D341Med (cell line): ENCODE measurements around the gene PPP3R1.
A peak's percentile ranks its signal among the peaks of the same experiment; 100 is the strongest.

ENCODE experiments used
- DNase-seq: peaks from one replicate; pipeline ENCODE4 v3.0.0; 2012; ENCODE audit warnings: low spot score

PPP3R1 gene

GRCh38 chr2:68252400-68253218 lies at the start of gene PPP3R1:
TSS of gene PPP3R1 (minus strand) at chr2:68252532. CDS start at chr2:68252127, 405 bp downstream.
- DNase-seq, result peak; percentile 95

- no peak for DNase-seq
Measured at GRCh38 chr2:68295516-68295915, 43.2 kb upstream of the PPP3R1 start.

- no peak for DNase-seq
Measured at GRCh38 chr2:68294913-68295312, 42.6 kb upstream of the PPP3R1 start.

GRCh38 chr2:68294187-68294586 lies 41.9 kb upstream of the PPP3R1 start:
- no peak for DNase-seq

GRCh38 chr2:68293755-68294154 lies 41.4 kb upstream of the PPP3R1 start:
- DNase-seq, result no peak

GRCh38 chr2:68293024-68293423 lies 40.7 kb upstream of the PPP3R1 start:
- DNase-seq, result no peak

- DNase-seq, result peak; percentile 49
Measured at GRCh38 chr2:68292108-68292710, 39.9 kb upstream of the PPP3R1 start.

- DNase-seq, result no peak
Measured at GRCh38 chr2:68291314-68291713, 39.0 kb upstream of the PPP3R1 start.

GRCh38 chr2:68290901-68291300 lies 38.6 kb upstream of the PPP3R1 start:
- no peak for DNase-seq

- no peak for DNase-seq
Measured at GRCh38 chr2:68287580-68288441, 35.5 kb upstream of the PPP3R1 start.

- DNase-seq, result peak; percentile 72
Measured at GRCh38 chr2:68284896-68285295, 32.6 kb upstream of the PPP3R1 start.

- no peak for DNase-seq
Measured at GRCh38 chr2:68283419-68283812, 31.1 kb upstream of the PPP3R1 start.

- DNase-seq, result peak; percentile 56
Measured at GRCh38 chr2:68282811-68283418, 30.6 kb upstream of the PPP3R1 start.

- no peak for DNase-seq
Measured at GRCh38 chr2:68280796-68281195, 28.5 kb upstream of the PPP3R1 start.

- no peak for DNase-seq
Measured at GRCh38 chr2:68280348-68280747, 28.0 kb upstream of the PPP3R1 start.

GRCh38 chr2:68279691-68280090 lies 27.4 kb upstream of the PPP3R1 start:
- DNase-seq, result no peak

GRCh38 chr2:68278169-68278568 lies 25.8 kb upstream of the PPP3R1 start:
- no peak for DNase-seq

GRCh38 chr2:68274022-68274421 lies 21.7 kb upstream of the PPP3R1 start:
- peak; percentile 22 for DNase-seq

GRCh38 chr2:68272246-68272994 lies 20.1 kb upstream of the PPP3R1 start:
- no peak for DNase-seq

- no peak for DNase-seq
Measured at GRCh38 chr2:68266655-68267054, 14.3 kb upstream of the PPP3R1 start.

GRCh38 chr2:68263632-68264031 lies 11.3 kb upstream of the PPP3R1 start:
- DNase-seq, result no peak

GRCh38 chr2:68258851-68259250 lies 6.5 kb upstream of the PPP3R1 start:
- DNase-seq, result no peak
